NCI-H345 (cell line): ENCODE results near the gene PPP6C.
A peak's percentile ranks its signal among the peaks of the same experiment; 100 is the strongest.
"Not testable (repeated sequence)": the region's sequence is repeated elsewhere in the genome, so short reads cannot be mapped to it uniquely, and the experiment has no call there.

Experiments
- DNase-seq: peaks from one replicate; lab custom pipeline; 2025; lab: John Stamatoyannopoulos, UW

The PPP6C gene

DNA sequence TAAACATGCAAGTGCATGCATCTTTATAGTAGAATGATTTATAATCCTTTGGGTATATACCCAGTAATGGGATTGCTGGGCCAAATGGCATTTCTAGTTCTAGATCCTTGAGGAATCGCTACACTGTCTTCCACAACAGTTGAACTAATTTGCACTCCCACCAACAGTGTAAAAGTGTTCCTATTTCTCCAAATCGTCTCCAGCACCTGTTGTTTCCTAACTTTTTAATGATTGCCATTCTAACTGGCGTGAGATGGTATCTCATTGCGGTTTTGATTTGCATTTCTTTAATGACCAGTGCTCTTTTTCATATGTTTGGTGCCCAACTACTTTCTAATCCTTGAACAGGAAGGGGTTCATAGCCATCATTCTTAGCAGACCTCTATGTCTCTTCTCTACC is 7.8 kb downstream of the PPP6C start:
- DNase-seq = not testable (repeated sequence)

DNA sequence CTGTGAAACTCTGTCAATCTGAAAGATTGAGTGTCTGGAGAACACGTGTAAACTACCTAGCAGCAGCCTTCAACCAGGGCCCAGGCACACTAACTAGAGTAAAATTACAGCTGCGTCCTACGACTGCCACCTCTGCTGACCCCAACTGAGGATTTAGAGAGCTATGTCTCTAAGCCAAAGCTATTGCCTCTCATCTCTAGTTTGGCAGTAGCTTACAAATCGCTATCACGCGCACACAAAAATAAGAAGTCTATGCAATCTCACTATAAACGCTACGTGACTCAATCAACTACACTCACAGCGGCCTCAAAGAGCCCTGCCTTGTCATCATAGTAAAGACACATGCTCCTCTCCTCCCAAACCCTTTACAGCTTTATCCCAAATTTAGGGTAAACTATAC is 8.7 kb downstream of the PPP6C start:
- DNase-seq = no peak

DNA sequence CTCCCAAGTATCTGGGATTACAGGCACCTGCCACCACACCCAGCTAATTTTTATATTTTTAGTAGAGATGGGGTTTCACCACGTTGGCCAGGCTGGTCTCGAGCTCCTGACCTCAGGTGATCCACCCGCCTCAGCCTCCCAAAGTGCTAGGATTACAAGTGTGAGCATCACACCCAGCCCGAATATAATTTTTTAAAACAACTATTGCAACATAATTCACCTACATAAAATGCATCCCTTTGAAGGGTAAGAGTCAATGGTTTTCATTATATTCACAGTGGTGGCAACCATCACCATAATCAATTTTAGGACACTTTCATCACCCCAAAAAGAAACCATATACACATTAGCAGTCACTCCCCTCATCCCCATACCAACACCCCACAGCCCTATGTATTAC is 9.8 kb downstream of the PPP6C start:
- DNase-seq = not testable (repeated sequence)

DNA sequence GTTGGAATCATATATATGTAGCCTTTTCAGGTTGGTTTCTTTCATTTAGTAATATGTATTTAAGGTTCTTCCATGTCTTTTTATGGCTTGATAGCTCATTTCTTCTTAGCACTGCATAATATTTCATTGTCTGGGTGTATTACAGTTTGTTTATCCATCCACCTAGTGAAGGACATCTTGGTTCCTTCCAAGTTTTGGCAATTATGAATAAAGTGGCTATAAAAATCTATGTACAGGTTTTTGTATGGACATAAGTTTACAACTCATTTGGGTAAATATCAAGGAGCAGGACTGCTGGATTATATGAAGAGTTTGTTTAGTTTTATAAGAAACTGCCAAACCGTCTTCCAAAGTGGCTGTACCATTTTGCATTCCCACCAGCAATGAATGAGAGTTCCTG is 11.7 kb downstream of the PPP6C start:
- no peak for DNase-seq

DNA sequence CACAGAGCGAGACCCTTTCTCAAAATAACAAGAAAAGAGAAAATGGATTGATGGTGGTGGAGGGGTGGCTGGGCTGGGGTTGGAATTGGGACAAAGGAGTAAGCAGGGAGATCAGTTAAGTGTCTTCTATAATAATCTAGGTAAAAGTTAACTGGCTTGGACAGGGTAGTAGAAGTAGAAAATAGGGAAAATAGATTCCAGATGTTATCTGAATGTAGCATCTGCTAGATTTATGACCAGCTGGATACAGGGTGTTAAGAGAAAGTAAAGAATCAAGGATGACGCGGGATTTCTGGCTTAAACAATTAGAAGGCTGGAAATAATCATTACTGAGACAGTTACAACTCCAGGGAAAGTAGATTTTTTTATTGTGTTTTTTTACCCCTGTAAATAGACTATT is 13.0 kb downstream of the PPP6C start:
- no peak for DNase-seq

DNA sequence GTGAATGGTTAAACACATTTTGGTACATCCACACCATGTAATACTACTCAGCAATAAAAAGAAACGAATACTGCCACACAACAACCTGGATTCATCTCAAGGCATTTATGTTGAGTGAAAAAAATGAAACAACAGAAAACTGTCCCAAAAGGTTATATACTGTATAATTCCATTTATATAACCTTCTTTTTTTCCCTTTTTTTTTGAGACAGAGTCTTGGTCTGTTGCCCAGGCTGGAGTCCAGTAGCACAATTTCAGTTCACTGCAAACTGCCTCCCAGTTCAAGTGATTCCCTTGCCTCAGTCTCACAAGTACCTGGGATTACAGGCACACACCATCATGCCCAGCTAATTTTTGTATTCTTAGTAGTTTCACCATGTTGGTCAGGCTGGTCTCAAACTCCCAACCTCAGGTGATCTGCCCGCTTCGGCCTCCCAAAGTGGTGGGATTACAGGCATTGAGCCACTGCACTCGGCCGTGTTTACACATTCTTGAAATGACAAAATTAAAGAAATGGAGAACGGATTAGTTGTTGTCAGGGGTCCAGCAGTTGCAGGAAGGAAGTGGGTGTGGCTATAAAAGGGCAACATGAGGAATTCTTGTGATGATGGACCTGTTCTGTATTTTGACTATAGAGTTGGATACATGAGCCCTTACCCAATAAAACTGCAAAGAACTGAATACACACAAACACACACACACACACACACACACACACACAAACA is 17.4 kb downstream of the PPP6C start:
- DNase-seq = no peak

DNA sequence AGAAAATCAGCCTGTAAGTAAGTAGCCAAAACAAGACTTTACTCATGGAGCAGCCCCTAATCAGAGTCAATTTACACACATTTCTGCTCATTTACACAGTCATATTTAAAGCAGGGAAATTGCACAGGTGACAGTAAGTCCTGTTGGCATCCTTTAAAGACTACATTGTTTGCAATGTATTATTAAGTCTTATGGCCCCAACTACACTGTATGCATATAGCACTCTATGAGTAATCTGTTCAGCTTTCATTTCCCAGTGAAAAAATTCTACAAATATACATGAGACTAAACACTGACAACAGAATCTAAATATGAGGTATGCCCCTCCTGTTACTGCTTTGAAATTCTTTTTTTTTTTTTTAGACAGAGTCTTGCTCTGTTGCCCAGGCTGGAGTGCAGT is 19.7 kb downstream of the PPP6C start:
- DNase-seq = no peak

DNA sequence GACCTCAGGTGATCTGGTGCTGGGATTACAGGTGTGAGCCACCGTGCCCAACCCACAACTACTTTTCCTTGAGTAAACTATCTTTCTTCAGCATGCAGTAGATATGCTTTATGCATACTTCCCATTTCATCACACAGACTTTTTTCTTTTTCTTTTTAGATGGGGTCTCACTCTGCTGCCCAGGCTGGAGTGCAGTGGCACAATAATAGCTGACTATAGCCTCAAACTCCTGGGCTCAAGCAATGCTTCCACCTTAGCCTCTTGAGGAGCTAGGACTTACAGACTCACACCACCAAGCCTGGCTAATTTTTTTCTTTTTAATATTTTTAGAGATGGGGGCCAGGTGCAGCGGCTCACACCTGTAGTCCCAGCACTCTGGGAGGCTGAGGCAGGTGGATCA is 22.8 kb downstream of the PPP6C start:
- DNase-seq = no peak

DNA sequence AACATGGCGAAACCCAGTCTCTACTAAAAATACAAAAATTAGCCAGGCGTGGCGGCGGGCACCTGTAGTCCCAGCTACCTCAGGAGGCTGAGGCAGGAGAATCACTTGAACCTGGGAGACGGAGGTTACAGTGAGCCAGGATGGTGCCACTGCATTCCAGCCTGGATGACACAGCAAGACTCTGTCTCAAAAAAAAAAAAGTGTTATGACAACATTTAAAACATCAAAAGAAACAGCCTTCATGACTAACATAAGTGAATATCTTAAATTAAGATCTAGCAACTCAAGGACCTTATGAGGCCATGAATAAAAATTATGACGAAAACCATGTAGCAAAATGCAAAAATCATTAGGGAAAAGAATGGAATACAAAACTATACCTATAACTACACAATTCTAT is 26.7 kb downstream of the PPP6C start:
- DNase-seq = not testable (repeated sequence)

DNA sequence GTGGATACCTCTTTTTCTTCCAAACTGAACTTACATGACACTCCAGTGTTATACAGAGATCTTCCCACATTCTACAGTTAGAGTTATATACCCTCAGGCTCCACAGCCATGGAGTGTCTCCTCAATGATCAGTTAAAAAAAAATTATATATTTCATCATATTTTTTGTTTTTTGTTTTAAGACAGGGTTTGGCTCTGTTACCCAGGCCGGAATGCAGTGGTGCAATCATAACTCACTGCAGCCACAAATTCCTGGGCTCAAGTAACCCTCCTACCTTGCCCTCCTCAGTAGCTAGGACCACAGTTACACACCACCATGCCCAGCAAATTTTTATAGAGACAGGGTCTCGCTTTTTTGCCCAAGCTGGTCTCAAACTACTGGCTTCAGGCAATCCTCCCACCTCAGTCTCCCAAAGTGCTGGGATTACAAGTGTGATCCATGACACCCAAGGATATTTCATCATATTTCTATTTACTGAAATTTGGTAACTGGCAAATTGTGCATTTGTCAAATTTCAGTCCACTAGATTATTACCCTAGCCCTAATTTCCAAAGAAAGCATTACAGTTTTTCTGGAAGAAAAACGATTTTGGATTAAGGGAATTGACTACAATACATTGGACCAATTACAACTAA is 28.2 kb downstream of the PPP6C start:
- DNase-seq = no peak

DNA sequence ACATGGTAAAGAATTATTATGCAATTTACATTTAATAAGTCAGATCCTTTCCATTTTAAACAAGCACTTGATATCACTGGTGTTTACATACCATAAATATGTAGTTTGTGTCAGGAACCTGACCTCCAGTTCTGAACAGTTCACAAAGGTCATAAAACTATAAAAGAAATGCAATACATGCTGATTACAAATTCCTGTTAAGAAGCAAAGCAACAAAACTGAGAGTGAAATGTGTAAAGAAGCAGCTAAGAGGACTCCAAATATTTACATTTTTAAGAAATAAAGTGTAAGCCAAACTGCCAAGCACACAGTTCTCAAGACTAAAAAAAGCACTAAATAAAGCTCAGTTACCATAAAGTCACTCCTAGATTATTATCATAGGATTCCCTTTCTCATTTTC is 28.9 kb downstream of the PPP6C start:
- no peak for DNase-seq

DNA sequence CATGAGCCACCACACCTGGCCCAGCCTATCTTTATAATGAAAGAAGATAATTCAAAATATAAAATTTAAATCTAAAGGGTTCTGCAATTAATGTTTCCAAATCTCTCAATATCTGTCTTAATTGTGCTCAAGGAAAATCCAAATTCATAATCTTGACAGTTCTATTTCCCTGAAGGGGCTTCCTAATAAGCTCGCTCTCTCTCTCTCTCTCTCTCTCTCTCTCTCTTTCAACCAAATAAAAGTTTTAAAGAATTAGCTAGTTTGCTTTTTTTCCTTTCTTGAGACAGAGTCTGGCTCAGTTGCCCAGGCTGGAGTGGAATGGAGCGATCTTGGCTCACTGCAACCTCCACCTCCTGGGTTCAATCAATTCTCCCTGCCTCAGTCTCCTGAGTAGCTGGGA is 33.1 kb downstream of the PPP6C start:
- no peak for DNase-seq

DNA sequence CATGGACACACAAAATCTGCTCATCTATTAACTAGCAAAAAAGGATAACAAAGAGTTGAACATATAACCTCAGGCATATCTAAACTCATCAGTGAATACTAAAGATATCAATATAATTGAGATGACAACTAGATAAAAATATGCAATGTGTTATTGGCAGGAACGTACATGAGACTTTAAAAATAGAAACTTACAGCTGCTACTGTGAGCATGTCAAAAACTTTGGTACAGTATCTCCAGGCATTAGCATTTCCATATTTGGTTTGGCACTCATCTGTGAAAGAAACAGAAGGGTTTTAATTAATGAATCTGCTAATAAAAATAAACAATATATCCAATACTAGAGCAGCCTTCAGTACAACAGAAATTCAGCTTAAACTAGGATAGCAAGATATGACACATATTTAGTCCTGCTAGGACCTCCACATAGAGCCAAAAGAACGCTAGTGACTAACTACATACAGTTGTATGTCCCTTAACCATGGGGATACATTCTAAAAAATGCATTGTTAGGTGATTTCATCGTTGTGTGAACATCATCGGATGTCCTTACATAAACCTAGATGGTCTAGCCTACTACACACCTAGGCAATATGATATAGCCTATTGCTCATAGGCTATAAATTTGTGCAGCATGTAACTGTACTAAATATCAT is 35.8 kb downstream of the PPP6C start:
- no peak for DNase-seq

DNA sequence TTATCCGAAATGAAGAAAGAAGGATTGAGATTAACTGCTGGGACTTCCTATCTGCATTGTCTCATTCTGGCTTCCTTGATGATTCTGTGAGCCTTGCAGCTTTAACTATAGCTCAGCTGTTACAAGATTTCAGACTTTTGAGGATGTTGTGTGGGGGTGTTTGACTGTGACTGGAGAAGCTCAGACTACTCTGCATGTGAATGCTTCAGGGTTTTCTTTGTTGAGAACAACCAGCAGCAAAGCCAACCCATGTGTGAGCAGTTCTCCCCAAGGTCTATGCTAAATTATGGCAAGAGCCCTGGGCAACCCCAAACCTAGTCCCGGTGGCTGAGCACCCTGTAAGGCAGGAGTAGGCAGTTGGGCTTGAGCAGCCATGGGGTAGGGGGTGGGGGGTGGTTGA is 37.9 kb downstream of the PPP6C start:
- DNase-seq = no peak

DNA sequence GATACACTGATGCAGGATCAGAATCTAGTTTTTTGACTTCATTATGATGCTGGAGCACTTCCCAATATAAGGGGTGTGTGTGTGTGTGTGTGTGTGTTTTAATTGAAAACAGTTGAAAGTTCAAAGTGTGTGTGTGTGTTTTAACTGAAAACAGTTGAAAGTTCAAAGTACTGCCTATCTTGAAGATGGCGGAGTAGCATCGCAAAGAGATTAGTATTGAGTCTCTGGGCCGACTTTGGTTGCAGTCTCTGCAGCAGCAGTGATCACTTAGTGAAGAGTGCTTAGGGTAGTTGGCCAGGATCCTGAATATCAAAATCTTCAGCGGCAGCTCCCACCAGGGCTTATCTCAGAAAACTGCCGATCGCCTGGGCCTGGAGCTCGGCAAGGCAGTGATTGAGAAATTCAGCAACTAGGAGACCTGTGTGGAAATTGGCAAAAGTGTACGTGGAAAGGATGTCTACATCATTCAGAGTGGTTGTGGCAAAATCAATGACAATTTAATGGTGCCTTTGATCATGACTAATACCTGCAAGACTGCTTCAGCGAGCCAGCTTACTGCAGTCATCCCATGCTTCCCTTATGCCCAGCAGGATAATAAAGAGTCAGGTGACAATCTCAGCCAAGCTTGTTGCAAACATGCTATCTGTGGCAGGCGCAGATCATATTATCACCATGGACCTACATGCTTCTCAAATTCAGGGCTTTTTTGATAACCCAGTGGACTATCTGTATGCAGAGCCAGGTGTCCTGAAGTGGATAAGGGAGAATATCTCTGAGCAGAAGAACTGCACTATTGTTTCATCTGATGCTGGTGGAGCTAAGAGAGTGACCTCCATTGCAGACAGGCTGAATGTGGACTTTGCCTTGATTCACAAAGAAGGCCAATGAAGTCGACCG is 39.0 kb downstream of the PPP6C start:
- no peak for DNase-seq

DNA sequence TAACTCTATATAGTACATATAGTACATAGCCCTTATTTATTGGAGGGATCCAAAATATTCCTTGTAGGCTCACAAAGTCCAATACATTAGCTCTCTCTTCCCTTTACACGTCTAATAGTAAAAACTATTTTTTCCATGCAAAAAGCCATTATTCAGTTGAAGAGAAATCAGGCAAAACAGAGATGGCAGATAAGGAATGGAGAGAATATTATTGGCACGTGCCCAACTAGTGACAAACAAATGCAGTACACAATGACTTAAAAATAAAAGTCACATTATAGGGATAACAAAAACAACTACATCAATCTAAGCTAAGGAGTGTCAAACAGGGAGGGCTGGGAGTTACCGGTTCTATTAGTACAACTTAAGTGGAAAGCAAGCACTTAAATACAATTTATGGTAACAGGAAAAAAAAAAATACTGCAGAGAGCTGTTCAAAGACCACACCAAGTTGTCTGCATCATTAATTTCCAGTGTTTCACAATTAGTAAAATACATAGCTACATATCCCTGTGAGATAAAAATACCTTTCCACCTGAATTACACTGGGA is 42.1 kb downstream of the PPP6C start:
- DNase-seq = no peak

DNA sequence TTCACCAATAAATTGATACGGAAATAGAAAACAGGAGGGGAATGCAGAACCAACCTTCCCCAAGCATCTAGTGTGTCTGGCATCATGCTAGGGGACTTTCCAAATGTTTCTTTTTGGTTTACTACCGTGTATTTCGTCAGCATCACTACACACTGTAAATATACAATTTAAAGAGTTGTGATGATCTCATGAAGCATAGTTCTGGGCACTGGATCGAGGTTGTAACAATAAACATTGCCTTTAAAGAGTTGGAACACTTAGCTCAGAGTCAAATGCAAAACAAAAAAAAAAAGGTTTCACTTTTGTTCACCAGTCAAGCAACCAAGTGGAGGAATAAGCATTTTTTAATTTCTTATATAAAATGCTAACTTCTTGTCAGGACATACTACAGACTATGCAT is 43.4 kb downstream of the PPP6C start:
- no peak for DNase-seq

DNA sequence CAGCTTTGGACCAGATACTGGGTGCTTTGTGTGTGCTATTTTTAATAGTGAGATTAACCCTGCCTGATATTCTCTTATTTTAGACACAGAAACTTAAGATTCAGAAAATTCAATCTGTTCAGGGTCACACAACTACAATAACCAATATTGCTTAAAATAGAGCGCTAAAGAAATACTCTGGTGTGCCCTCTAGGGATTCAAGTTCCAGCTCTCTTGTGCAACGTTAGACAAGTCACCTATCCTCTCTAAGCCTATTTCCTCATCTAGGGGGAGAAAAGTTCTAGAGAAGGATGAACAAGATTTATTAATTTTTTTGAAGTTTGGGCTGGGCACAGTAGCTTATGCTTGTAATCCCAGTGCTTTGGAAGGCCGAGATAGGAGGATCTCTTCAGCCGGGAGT is 44.2 kb downstream of the PPP6C start:
- DNase-seq = no peak

DNA sequence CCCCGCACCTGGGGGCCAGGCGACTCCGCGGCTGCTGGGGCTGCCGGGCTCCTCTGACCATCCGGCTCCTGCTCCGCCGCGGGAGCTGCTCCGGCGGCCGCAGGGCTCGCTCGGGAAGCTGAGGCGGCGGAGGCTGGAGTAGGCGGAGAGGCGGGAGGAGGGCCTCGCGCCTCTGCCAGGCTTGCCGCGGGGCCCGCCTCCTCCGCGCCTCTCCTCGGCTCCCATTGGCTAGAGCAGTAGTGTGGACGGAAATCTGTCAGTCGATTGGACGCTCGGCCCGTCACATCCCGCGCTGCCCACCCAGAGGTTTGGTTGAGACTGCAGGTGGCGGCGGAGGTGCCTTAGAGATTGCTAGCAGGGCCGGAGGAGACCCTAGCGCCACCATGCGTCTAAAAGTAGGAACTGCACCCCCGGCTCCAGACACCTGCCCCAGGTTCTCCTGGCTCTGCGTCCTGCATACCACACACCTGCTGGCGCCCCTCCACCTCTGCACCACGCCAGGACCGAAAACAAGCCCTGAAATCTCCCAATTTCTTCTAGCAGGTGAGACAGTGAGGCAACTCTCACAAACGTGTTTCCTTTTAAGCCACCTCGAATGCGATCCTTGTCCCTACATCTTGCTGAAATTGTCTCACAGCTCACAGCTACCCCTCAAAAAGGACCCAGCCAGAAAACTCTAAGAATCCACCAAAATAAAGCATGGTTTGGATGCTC is 46.1 kb downstream of the PPP6C start, which contains the start of gene SCAI:
TSS of gene SCAI (minus strand) at position 152 of the 714 bp plus-strand sequence. CDS start at position 61, 91 bp downstream.
- peak; percentile 99 for DNase-seq

DNA sequence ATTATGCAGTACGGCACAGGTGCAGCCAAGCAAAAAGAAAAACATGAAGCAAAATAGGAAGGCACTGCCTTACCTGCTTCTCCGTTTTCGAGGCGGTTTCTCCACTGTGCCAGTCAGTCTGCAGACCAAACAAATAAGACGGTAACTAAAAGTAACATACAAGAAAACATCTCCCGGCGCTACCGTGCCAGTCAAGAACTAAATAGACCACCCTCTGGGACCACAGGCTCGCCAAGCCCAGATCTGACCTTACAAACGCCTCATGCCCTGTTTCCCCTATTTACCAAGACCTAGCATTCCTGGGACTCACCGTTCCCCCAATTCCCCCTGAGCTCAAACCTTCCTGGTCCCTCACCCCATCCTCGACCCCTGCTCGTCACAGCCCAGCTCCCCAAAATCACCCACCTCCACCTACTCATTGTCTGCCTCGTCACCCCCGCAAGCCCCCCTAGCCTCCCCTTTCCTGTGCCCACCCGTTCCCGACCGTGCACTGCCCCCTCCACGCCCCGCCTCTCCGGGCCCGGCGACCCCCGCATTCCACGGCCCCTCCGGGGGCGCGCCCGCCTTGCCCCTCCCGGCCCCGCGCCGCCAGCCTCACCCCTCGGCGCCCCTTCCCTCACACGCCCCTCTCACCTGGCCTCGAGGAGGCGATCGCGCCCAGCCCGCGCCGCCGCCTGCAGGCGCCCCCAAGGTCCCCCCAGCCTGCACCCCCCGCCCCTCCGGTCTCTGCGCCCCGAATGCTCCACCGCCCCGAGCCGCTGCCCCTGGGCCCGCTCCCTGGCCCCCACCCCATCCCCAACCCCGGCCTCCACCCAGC is 46.8 kb downstream of the PPP6C start:
- DNase-seq = peak; percentile 7
